DMS 273 (cell line): ENCODE results near the gene CDYL.

Experiments
- DNase-seq: peaks from one replicate; lab custom pipeline; 2025; ENCODE audit not compliant: unreplicated experiment; lab: John Stamatoyannopoulos, UW

The CDYL gene

DNA sequence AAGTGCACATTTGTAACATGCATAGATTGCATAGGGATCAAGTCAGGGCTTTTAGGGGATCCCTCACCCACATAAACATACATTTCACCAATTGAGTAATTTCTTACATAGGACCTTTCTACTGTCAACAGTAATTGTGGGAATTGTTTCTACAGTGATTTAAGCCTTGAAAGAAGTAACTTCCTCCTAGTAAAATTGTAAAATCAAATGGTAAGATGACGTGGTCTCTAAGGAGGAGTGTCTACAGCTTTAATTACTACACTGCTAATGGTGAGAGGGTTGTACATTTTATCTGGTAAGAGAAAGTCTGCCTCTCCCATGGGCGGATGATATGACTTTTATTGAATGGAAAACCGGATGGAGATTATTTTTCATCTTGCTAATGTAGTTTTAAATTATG is 129.6 kb downstream of the CDYL start:
- DNase-seq: no peak

DNA sequence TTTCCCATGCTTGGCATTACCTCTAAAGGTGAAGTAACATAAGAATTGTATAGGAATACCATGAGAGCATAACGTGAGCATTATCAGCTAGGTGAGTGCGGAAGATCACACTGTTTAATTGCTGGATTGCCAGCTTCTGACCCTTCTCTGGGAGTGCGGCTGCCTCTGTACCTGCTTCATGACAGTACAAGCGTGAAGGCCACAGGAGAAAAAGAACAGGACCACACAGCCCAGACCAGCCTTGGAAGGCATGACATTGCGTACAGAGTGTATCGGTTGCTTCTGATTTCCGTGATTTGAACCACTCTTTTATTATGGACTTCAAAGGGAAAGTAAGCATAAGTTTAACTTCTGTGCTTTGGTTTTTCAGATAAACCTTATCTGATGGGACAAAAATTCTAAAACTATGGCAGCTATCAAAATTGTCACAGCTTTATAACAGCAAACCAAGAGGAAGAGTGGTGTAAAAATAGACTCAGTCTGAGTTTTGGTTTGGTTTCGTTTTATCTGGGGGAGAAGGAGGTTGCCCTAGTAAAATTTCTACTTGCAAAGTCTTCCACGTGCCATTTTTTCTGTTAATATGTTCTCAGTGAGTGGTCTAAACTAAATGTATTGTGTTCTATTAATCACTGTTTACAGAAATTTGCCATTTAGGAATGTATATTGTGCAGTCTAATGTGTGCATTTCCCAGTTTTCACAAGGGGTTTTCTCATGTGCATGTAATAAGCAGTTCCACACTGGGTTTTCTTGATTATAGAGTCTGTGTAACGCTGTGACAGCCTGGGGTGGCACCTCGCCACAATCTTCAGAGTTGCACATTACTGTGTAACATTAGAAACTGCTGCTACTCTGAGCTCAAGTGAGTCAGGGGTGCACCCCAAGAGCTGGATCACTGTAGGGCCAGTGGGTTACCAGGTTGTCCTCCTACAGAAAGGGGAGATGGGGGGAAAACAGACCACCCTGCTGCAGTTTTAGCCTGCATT is 130.4 kb downstream of the CDYL start:
- no peak for DNase-seq

DNA sequence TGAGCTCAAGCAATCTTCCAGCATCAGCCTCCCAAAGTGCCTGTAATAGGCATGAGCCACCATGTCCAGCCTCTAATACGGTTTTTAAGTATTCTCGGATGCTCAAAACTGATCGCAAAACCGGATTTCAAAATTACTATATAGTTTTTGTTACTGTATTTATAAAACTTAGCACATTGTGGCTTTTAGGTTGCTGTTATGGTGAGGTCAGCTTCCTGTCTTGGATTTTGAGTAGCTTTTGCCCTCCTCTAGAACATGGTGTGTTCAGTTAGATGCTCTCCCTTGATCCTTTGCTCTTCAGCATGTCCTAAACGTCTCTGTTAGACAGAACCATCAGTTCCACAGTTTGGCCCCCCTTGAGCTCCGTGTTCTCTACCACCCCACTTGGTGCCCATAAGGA is 131.4 kb downstream of the CDYL start:
- no peak for DNase-seq

DNA sequence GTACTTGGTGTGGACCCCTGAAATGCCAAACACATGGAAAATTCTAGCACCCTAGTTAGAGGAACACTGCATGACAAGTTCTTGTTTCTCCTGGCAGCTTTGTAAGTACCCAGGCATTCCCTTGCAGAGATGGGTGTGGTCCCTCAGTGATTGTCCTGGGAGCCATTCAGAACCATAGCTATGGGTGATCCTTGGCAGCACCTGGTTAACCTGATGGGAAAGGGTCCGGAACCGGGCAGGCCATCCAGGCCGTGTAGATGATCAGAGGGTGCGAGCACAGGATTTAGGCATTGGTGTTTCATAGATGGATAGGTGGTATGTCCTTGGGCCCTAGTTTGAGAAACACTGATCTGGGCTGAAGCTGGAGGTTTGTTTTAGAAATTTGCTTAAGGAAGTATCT is 131.9 kb downstream of the CDYL start:
- DNase-seq: no peak

DNA sequence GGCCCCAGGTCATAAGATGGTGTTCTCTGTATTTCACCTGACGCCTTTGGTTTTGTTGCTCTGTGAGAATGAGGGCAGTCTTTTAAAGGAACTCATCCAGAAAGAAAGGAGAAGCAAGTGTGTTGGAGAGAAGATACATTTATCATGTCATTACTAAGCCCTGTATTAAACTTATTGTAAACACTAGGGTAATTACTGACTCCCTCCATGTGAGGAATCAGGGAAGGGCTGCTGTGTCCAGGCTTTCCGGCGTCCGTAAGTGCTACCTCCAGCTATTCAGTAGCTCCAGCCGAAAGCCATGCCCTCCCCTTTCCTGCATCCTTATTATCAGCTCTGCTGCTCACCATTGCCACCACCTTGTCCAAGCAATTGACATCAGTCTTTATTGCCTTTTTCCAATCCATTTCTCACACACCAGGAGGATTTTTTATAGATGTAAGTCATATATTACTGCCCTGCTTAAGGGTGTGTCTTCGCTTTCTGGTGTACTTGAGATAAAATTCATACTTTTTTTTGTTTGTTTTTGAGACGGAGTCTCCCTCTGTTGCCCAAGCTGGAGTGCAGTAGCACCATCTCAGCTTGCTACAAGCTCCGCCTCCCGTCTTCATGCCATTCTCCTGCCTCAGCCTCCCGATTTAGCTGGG is 133.0 kb downstream of the CDYL start:
- DNase-seq: no peak

DNA sequence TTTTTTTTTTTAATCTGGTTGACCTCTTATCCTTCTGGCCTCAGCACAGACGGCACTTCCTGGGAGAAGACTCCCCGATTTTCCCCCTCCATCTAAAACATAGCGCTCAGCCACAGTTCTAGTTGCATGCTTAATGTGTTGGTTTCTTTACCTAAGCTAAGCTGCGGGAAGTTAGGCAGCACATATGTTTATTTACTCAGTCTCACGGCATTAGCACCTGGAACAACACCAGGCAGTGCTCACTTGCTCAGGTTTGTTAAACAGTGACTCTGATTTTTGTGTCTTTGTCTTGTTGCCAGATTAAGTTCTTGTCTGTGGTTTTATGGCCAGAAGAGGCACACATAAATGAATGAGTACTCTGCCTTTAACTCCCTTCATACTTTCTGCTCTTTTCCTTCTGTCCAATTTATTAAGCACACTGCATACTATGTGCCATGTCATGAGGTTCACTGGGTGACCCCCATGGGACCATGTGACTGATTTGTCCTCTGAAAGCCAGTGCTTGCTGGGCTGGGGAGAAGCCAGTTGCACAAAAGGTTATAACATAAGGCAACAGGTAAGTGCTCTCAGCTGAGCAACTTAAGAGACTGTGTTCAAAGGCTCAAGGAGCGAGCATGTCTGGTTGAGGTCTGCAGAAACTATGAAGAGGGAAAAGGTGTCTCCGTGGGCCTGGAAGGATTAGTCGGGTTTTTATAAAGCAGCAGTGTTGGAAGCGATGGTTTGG is 134.0 kb downstream of the CDYL start:
- DNase-seq: no peak

DNA sequence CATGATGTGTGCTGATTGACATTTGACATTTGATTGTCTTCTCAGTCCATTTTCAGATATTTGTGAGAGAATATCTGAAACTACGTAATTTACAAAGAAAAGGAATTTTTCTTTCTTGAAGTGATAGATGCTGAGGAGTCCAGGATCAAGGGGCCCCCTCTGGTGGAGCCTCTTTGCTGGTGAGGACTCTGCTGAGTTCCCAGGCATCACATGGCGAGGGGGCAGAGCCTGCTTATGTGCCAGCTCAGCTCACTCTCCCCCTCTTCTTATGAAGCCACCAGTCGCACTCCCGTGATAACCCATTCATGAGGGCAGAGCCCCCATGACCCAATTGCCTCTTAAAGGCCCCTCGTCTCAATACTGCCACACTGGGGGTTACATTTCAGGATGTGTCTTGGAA is 136.4 kb downstream of the CDYL start:
- DNase-seq: no peak

DNA sequence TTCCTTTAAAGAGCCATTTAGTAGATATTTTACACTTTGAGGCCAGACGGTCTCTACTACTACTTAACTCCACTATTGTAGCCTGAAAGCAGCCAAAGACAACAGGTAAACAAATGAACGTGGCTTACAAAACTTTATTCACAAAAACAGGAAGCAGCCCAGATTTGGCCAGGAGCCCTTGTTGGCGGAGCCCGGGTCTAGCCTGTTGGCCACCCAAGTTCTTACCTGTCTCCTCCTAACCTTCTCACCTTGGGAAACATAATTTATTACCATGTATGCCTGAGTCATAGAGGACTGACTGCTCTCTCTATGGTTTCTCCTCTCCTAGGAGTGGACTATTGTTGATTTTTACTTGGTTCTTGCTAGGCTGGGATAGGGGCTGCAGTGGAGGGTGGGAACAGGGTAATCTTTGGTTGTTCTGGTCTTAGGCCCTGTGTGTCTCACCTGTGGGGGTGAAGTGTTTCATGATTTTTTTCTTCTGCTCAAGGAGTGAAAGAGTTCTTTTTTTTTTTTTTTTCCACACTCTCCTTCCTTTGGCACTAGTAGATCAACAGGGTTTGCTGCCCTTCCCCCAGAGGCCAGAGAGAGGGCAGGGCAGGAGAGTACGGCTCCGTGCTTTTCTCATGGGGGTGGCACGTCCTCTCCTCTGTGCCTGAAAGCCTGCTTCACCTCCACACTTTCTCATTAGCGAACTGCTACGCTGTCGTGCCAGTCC is 137.7 kb downstream of the CDYL start:
- DNase-seq: no peak

DNA sequence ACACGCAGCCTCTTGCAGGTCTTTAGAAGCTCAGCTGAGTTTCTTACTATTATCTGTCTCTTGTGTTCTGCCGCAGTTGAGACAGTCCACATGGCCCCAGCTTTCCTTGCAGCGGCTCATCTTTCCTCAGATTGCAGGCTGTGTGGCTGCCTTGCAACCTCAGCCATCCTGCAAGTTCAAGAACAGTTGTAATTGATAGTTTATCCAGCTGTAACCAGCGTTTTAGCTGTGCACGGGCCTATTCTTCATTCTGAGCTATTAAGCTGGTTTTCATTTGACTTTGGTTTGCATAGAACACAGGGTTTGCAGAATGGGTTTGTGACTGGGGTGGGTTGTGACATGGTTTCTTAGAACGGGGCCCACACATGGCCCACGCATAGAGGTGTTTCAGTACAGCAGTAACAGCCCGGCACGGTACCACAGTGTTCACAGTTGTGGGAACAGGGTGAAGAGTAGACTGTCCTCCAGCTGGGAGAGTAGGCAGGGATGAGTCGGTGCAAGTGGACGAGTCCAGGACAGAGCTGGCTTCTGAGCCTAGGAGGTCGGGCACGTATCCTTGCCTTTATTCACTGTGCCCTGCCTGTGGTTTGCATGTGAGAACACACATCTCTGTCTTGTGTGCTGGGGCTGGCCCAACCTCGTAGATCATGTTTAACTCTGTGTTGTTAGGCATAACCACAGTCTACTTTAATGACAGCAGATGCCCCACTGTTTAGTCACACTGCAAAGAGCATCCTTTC is 138.4 kb downstream of the CDYL start:
- DNase-seq: no peak

DNA sequence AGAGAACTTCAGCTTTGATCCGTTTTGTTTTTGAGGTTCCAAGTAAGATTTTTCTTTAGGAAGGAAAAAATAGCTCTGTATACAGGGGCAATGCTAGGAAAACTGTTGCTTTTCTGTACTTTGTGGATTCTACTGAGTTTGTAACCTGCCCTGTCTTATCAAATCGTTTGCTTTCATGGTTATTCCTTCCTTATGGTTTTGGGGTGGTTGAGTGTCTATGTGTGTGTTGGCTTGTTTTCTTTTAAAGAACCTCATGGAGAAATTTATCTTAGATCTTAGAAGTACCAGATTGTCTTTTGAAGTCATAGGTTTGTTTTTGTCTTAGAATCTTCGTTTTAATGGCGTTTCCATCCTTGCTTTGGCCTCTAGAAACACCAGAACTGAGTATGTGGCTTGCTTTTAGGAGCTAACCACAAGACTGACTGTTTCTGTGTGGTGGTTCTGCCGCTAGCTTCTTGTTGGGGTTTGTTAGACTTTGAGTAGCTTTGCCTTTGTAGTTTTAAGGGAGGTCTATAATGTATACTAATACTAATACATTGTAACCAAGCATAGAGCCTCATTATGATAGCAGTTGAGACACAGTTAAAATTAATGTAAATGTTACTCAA is 140.9 kb downstream of the CDYL start:
- DNase-seq: no peak

DNA sequence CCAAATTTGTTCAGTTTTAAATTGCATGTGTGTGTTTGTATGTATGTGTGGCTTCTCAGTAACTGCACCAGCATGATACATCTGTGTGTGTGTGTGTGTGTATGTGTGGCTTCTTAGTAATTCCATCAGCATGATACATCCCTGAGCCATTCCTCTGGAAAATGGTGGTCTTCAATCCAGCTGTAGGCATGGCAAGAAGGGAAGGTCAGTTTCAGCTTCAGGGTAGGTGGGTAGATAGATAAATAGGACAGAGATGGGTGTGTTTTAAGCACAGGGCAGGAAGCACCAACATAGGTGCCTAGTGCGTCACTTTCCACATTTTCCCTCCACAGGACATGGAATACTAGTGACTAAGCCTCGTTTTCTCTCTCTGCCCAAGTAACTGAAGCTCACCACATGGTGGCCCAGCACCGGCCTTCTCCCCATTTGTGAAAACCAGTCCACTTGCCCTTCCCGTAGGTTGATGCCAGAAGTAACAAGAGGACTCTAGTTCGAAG is 144.8 kb downstream of the CDYL start:
- DNase-seq: no peak

DNA sequence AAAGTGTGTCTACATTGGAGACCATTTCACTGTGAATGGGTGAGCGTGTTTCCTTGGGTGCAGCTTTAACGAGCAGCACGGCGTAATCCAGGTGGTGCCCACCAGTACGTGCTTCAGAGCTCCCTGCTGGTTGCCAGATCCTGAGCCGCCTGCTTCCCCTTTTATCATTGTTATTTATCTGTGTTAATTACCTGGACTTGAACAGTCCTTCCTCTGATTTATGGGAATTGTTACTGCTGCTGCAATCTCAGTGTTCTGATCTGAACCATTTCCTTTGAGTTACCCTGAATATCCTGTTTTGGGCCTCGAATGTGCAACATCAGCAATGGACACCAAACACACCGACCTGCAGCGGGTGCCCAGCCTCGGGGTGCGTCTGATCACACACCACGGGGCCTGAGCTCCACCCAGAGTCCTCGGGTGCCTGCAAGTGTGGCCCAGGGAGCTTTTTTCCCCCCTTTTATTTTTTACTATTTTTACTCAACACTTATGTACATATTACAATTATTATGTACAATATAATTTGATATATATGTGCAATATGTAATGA is 146.4 kb downstream of the CDYL start:
- no peak for DNase-seq

DNA sequence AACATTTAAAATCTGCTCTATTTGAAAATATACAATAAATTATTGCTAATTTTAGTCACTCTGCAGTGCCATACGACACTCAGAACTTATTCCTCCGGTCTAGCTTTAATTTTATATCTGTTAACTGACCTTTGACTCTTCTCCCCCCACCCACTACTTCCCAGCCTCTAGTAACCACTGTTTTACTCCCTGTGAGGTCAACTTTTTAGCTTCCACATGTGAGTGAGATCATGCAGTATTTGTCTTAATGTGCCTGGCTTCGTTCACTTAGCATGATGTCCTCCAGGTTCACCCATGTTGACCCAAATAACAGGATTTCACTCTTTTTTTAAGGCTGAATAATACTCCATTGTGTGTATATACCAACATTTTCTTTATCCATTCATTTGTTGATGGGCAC is 146.9 kb downstream of the CDYL start:
- no peak for DNase-seq

DNA sequence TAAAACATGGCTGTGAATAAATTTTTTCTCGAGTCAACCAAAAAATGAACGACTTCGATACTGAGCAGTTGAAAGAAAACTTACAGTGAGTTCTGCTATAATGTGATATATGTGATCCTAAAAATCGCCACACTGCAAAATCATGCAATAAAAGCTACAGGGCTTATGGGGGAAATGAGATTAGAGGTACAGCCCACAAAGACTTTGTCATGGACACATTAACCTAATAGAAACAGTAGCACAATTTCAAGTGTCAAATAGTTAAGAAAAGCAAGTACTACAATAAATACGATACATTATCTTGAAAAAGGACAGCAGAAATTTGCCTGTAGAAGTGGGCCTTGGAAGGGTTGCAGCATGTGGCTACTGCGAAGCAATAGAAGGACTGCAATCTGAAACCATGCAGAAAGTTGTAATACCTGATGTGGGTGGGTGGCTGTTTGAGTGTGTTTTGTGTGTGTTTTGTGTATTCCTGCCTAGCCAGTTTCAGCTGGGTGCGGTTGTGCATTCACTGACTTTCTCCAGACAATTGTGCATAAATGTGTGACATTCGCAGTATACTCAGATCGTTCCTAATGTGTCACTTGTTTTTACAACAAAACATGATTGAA is 148.6 kb downstream of the CDYL start:
- no peak for DNase-seq

DNA sequence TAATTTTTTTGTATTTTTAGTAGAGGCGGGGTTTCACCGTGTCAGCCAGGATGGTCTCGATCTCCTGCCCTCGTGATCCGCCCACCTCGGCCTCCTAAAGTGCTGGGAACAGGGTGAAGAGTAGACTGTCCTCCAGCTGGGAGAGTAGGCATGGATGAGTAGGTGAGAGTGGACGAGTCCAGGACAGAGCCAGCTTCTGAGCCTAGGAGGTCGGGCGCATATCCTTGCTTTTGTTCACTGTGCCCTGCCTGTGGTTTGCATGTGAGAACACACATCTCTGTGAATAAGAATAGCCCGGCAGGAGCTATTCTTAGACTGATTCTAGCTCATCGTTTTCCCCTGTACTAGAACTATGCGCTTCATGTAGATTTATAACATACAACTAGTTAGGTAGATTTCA is 149.4 kb downstream of the CDYL start:
- no peak for DNase-seq

DNA sequence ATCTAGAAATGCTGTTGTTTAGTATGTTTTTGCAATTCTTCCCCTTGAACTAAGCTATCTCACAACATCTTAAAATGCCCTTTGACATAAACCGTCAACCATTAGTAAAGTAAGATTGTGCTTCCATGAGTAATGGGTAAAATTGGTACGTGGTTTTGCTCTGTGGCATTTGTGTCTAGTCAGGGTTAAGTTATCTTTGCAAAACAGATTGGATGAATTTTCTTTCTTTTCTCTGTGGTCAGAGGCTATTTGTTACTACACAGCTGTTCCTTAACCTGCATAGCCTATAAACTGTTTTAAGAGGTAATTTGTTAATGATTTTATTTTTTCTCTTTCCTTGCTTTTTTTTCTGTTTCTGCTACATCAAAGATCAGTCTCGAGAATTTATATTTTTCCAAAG is 152.2 kb downstream of the CDYL start:
- no peak for DNase-seq

DNA sequence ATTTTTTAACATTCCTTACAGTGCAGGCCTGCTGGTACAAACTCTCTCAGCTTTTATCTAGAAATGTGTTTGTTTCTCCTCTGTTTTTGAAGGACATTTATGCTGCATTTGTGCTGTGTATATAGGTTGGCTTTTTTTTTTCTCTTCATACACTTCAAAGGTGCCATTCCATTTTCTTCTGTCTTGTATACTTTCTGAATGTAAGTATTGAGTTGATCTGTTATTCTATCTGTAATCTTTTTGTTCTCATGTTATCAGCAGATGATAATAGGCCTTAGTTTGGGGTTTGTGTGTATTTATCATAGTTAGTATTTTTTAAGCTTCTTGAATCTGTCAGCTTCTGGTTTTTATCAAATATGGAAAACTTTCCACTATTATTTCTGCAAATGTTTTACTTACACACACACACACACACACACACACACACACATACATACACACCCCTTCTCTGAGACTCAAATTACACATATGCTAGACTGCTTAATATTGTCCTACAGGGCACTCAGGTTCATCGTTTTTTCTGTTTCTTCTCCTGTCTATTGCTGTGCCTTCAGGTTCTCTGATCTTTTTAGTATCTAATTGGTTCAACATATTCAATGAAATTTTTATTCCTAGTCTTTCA is 153.0 kb downstream of the CDYL start:
- DNase-seq: peak; percentile 15

DNA sequence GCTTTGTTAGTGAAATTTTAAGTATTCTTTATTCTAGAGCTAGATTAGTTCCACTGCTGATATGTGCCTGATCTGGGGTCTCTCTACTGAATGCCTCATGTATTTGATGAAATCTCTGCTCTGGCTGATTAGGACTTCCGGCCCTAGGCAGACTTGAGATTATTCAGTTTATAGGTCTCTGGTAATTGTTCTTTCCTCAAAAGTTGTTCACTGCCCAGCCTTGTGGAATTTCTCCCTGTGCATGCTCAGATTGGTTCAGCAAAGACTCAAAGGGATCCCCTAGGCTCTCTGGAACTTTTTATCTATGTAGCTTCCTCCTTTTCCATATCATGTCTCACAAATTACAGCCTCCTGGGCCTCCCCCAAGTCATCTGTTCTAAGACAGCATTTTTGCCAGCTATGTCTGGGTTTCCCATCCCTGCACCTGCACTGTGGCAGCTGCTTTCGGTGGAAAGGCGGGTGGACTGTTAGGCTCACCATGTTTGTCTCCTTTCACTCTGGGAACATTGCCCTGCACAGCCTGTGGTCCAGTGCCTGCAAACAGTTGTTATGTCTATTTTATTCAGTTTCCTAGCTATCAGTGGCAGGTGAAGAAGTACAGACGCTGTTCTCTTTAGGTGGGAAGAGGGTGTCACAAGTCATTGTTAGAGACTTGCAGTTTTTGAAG is 154.0 kb downstream of the CDYL start:
- peak; percentile 24 for DNase-seq
